Measurements from ENCODE around the gene RPSA.
"Not testable (repeated sequence)": the region's sequence is repeated elsewhere in the genome, so short reads cannot be mapped to it uniquely, and the experiment has no call there.

RPSA gene

DNA sequence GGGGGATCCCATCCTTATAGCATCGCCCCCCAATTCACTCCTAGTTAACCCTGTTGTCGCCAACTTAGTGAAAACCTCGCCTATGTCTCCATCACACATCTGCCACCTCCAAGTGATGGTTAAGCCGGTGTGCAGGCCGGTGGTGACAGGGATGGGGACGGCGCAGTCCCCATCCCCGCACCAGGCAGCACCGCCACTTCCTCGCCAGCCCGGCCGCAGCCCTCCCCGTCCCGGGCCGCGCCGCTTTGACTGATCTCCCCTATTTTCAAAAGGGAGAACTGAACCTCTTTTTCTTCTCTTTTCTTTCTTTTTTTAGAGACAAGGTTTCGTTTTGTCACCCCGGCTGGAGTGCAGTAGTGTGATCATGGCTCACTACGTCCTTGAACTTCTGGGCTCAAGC is 49.6 kb downstream of the RPSA start:
- DNase-seq (ENCODE audit: low read depth), result no peak

DNA sequence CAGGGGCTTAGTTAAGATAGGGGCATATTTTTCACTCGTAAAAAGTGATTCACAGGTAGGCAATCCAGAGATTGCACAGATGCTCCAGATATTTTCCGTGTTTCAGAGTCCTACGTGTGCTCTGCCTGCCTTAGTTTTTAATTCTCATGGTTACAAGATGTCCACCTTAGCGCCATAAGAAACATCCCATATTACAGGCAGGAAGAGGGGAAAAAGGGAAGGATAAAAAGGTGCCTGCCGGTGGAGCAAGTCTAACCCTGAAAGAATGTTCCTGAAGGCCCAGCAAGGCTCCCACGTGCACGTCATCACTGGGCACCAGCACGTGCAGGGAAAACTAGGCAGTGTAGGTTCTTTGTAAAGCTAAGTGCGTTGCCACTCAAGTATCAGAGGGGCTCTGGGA is 50.8 kb downstream of the RPSA start:
- DNase-seq (ENCODE audit: low read depth), result no peak

DNA sequence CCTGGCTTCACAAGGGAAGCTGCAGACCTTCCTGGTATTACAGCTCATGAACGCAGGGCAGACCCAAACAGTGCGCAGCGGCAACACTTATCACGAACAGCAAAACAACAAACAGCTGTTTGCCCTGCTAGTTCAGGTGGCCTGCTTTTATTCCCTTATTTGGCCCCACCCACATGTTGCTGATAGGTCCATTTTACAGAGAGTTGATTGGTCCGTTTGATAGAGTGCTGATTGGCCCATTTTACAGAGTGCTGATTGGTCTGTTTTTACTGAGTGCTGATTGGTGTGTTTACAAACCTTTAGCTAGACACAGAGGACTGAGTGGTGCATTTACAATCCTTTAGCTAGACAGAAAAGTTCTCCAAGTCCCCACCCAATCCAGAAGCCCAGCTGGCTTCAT is 52.1 kb downstream of the RPSA start:
- not testable (repeated sequence) for DNase-seq (ENCODE audit: low read depth)

GRCh38 chr3:39460677-39461076 is 54.2 kb downstream of the RPSA start:
- no peak for DNase-seq (ENCODE audit: low read depth)
